ENCODE results near the gene GARIN6.
"Not testable (repeated sequence)": the region's sequence is repeated elsewhere in the genome, so short reads cannot be mapped to it uniquely, and the experiment has no call there.

Gene GARIN6

DNA sequence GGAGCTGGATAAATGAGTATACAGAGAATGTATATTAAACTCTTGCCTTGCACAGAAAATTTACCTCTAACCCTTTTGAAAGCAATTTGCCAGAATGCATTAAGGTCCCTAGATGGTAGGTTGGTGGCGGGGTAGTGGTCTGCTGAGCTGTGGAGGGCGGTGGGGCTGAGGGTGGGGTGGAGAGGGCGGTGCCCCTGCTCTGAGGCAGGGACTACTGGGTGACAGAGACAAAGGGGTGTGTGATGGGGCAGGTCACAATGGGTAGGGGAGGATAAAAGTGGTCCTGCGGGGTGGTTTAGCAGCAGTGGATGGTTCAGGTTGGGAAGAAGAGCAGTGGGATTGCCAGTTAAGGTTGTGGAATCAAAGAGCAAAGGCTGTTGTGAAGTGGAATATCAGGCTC lies at the start of gene GARIN6:
TSS of gene GARIN6 (plus strand) at position 301 of the 400 bp plus-strand sequence. CDS start 422 bp downstream, outside the sequence.
- DNase-seq (ENCODE audit: low spot score): no peak

DNA sequence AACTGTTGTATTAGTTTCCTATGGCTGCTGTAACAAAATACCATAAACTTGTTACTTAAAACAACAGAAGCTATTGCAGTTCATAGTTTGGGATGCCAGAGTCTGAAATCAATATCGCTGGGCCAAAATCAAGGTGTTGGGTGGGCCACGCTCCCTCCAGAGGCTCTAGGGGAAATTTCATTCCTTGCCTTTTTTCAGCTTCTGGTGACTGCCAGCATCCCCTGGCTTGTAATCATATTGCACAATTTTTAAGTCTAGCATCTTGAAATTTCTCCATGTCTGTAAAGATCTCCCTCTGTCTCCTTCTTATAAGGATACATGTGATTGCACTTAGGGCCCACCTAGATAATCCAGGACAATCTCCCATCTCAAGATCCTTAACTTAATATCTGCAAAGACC lies 48.8 kb upstream of the GARIN6 start:
- DNase-seq (ENCODE audit: low spot score): no peak

DNA sequence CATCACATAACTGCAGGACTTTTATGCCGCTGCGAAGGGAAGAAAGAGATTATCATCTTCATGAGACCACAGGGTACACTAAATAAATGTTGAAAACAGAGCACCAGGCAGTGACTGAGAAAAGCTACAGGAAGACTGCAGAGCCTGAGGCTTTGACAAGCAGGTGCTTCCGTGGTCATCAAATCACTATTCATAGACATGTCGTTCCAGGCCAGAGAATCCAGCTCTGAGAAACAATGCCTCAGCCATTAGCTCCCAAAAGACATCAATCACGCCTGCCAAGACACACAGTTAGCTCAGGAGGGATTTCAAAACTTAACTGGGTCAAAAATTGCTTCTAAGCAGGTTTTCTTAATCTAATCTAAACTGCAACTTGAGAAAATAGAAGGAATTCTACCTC lies 47.2 kb upstream of the GARIN6 start:
- DNase-seq (ENCODE audit: low spot score): no peak

DNA sequence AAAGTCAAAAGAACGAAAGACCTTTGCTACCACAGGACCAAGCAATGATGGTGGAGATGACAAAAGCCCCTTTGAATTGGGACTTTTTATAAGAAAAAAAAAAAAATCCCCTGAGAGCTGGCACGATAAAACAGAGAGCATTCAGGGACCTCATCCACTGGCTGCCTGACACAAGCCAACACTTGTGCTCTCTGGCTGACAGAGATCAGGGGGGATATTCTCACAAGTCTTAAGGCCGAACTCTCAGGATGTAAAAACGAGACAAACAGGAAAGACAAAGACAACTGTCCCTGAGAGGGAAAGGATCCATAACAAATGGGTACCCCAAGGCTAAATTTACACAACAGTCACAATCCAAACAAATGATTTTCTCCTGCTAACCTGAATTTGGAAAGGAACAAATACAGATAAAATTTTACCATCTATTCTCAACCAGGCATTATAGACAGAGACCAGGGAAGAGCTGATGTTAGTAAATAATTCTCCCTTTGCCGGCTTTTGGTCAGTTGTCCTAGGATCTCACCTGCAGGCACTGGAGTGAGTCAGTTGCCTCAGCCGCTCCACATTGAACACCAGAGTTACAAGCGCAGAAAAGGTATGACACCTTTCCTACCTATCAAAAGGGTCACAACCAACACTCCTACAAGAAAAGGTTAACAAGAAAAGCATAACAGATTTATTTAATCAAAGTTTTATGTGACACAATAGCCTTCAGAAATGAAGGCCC lies 37.9 kb upstream of the GARIN6 start:
- no peak for DNase-seq (ENCODE audit: low spot score)

DNA sequence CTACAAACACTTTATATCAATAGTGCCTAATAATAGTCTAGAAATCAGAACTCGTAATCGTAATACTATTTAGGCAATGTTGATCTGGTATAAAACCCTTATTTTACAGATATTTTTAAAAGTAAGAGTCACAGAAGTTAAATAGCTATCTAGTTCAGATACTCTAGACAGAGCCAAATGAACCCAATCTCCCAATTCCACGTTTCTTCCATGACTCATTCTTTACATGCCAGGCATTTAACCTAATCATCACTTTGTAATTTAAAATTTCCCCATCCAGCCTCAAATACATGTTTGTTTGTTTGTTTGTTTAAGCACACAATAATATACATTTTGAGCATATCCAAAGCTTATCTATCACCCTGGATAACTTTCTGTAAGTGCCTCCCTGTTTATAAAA lies 36.4 kb upstream of the GARIN6 start:
- no peak for DNase-seq (ENCODE audit: low spot score)

DNA sequence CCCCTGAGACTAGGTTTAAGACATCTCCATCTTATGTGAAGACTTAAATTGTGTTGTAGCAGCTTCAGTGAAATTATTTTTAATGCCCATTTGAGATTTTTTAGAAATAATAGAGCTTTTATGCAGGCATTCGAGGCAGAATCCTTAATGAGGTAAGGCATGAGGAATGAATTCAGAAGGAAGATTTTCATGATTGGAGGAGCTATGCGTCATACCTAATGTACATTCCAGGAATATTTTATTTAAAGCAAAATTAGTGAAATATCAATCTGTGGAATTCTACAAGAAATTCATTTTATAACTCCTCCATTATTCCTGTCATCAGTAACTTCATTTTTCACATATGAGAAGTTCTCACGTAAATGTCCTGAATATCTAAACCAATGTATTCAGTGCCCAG lies 36.0 kb upstream of the GARIN6 start:
- DNase-seq (ENCODE audit: low spot score): no peak

DNA sequence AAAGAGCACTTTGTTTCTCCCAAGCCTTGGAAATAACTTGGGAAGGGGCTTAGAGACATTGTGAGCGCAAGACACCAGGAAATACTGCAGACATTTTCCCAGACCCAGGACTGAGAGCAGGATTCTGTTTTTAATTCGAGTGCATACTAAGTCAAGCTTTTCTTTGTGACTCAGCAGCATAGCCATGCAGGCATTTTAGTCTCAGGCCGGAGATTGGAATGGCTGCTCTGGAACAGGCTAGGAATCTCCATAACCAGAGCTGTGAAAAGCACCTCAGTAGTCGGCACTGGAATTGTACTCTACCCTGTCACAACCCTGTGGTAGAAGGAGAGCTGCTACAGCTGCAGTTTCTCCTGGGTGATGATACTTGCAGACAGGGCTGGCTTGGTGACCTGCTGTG lies 28.9 kb upstream of the GARIN6 start:
- no peak for DNase-seq (ENCODE audit: low spot score)

DNA sequence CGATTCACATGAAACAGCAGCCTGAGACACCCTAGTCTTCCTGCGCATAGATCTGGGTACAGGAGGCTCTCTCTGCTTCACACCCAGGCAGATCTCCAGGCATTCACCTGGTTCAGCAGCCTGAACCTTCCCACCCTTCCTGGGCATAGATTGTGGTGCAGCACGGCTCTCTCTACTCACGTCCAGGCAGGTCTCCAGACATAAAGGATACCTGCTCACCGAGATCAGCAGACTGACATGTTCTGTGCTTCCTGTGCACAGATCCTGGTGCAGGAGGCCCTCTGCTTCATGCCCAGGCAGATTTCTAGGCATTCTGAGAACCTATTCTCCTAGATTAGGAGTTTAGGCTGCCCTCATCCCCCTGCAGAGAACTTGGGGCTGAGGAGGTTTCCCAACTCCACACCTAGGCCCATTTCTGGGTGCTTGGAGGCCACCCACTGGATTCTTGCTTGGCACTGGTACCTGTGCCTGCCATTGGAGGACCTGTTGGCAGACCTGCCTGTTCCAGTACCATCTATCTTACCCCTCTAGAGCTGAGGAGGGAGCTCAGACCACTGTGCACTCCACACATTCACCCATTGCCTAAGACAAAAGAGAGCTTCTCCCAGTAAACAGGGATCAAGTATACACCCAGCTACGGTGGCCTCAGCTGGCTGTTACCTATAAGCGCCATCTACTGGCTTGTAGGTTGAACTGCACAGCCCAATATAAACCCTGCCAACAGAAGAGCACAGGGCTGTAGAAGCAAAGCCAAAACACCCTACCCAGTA lies 28.0 kb upstream of the GARIN6 start:
- no peak for DNase-seq (ENCODE audit: low spot score)

DNA sequence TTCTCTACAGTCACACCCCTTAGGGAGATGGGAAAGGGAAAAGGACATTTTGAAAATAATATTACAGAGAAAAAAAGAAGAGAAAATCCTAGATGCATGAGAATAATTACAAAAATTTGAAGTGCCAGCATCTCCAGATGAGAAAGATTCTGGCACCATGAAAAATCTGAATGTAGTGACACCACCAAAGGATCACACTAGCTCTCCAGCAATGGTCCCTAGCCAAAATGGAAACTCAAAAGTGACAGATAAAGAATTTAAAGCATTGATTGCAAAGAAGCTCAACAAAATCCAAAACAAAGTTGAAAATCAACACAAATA lies 27.4 kb upstream of the GARIN6 start:
- no peak for DNase-seq (ENCODE audit: low spot score)

DNA sequence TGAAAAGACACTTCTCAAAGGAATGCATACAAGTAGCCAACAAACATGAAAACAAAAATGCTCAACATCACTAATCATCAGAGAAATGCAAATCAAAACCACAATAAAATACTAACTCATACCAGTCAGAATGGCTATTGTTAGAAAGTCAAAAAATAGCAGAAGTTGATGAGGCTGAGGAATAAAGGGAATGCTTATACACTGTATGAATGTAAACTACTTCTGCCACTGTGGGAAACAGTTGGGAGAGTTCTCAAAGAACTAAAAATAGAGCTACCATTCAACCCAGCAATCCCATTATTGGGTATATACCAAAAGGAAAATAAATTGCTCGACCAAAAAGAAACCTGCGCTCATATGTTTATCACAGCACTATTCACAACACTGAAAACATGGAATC lies 23.0 kb upstream of the GARIN6 start:
- DNase-seq (ENCODE audit: low spot score): not testable (repeated sequence)

DNA sequence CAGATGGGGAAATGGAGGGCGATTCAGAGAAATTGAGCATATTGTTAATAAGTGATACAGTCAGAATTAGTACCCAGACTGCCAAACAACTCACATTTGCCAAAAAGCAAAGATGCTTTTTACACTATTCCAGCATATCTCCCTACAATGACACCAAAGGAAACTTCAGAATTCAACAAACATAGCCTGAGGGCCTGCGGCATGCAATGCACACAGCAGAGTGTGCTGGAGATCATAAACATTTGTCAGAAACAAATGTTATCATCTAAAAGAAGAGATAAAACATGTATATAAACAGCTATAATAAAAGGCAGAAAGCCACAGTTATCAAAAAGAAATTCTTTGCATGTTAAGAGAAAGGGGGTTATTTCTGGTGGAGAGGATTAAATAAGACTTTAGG lies 20.1 kb upstream of the GARIN6 start:
- DNase-seq (ENCODE audit: low spot score): no peak

DNA sequence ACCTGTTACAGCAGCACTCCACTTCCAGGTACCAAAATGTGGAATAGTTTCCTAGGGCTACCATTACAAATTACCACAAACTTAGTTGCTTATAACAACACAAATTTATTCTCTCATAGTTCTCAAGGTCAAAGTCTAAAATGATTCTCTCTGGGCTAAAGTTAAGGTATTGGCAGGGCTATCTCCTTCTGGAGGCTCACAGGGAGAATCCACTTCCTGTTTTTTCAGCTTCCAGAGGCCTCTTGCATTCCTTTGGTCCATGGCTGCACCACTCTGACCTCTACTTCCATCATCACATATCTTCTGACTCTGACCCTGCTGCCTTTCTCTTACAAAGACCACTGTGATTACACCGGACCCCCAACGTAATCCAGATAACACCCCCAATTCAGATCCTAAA lies 2.9 kb upstream of the GARIN6 start:
- no peak for DNase-seq (ENCODE audit: low spot score)

DNA sequence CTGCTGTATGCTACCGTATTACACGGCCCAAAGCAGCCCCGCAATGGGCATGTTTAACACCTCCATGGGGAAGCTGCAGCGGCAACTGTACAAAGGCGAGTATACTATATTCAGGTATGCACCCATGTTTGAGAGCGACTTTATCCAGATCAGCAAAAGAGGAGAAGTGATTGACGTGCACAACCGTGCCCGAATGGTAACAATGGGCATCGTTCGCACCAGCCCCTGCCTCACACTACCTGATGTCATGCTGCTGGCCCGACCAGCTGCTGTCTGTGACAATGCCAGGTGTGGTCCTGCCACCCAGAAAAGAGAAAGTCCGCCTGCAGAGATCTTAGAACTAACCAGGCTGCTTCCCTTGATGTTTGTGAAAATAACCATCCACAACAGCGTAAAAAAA lies 630 bp downstream of the GARIN6 start:
- no peak for DNase-seq (ENCODE audit: low spot score)

DNA sequence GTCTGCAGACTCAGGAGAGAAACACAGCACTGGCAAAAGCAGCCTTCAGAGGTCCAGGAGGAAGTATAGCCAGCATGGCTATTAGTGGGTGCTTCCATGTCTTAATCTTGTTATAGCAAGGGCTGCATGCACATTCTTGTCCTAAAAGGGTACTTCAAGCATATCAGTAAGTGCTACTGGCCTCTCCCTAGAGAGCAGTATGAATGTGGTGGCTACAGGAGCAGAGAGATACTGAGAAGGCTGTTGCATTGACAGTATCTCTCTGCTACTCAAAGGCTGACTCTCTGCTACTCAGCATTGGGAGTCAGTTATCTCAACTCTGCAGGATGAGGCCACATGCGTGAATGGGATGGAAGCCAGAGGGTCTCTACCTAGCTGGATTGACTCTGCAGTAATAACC lies 2.0 kb downstream of the GARIN6 start:
- no peak for DNase-seq (ENCODE audit: low spot score)

DNA sequence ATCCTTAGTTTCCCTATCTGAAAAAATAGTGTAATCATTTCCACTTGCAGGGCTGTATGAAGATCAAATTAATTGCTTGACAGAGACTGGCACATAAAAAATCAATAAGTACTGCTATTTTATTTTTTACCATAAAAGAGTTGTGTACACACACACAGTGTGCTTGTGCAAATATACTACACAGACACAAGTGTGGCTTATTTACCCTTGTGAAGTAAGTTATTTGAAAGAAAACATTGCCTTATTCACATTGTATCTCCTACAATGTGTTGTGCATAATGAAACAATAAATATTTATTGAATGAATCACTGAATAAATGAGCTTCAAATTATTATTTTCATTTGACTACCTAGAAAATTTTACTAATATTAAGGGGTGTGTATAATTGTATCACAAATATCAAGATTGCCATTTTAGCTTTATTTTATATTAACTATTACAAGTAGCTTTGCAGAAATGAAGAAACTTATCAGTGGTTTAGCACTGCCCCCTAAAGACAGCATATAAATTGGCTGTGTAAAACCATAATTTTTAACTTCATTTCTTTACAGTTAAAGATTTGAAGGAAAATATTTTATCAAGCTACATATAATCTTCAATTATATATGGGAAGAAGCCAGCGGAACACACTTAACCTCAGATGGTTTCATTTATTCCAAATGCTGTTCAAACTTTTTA lies 11.3 kb downstream of the GARIN6 start:
- DNase-seq (ENCODE audit: low spot score): no peak

DNA sequence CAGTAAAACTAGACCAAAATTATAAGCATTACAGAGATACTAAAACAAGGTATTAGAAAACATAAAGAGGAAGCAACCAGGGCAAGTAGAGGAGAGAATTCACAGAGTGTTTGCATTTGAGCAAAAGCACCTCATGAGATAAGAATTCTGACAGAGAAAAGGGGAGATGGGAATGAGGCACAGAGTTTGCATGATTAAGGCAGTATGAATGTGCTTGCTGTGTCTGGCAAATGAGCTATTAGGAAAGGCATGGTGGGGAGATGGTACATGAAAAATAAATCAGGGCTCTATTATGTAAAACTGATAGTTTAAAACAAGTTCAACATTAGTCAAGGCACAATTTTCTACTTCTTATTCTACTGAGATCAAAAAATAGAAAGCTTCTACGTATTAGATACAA lies 23.1 kb downstream of the GARIN6 start:
- no peak for DNase-seq (ENCODE audit: low spot score)

DNA sequence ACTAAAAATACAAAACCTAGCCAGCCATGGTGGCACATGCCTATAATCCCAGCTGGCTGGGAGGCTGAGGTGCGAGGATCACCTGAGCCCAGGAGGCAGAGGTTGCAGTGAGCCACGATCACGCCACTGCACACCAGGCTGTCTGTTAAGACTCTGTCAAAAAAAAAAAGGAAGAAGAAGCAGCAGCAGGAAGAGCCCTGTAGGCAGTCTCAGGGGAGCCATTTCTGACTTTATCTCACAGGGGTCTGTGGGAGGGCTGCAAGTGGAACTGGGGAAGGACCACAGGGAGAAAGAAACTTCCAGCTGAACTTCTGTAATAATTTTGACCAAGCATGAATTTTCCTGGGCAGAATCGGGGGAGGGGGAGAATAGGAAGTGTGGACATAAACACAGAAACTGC lies 32.7 kb downstream of the GARIN6 start:
- DNase-seq (ENCODE audit: low spot score): no peak

DNA sequence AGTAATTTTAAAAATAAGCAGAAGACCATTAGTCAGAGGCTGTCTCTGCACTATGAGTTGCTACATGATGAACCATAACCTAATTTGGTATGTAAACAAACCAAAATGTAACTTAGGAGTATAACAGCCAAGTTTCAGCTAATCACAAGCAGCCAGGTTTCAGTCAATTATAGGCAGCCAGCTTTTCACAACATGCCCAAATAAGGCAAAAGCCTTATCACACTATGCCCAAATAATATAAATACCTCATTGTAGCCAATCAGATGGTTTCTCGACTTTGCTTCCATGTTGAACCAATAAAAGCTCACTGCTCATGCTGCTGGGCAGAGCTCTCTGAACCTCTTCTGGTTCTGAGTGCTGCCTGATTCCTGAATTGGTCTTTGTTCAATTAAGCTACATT lies 38.6 kb downstream of the GARIN6 start:
- no peak for DNase-seq (ENCODE audit: low spot score)

DNA sequence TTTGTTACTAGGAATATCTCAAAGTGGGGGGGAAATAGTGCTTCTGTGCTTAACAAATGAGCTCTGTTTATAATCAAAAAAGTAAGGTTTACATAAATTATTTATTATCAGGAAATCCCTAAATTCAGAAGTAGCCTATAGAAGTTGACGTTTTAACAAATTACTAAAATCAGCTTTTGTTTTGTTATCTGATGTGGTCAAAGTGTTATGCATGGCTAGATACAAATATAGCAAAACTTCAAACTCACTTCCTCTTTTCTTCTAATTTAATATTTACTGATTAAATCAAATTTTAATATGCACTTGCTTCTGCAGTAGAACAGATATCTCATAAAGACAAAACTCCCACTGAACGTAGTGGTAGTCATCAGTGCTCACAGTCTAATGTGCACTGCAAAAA lies 47.5 kb downstream of the GARIN6 start:
- no peak for DNase-seq (ENCODE audit: low spot score)

Measured in AG08396 (cell line).